ENCODE results near the gene ADISSP. TPM values are rescaled to one million over a fixed set of nuclear protein-coding genes. Genes with fewer than 3 reads are reported as not detected.

Gene ADISSP
- total and polyA plus RNA-seq, 9 of the 15 experiments (the other 6 are each of a cell fraction or from before 2014, with no cell fraction given), result 1.4 to 70.6 (median 23.4) TPM

DNA sequence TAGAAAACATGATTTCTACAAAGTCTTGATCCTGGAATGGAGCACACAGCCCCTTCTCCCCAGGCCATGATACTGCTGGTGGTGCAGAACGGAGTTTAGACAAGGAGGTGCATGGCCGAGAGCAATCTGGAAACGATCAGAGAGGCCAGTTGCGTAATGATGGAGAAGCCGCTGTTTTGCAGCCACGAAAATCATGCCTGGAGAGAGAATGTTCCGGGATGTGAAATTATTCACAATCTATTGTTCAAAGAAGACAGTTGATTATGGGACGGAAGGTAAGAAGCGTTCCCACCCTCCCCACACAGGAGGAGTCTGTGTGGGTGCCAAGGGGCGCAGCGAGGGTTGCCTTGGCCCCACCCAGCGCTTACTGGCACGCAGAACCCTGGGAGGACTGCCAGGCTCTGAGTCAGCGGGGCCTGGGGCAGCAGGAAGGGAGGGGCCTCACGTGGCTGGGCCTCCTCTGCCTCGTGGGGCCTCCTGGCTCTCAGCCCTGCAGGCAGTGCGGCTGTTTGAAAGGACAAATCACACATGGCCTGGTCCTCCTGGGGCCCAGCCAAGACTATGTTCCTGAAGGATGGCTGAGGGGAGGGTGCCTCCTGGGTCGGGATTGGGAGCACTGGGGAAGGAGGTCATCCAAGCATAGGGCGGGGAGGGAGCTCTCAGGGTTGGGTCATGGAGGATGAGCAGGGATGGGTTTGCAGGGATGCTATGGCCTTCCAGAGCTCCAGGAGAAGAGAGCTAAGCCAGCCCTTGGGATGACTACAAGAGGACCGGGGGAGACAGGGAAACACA is 44.1 kb upstream of the ADISSP start (continued):
- TF ChIP-seq, protein P1, sequence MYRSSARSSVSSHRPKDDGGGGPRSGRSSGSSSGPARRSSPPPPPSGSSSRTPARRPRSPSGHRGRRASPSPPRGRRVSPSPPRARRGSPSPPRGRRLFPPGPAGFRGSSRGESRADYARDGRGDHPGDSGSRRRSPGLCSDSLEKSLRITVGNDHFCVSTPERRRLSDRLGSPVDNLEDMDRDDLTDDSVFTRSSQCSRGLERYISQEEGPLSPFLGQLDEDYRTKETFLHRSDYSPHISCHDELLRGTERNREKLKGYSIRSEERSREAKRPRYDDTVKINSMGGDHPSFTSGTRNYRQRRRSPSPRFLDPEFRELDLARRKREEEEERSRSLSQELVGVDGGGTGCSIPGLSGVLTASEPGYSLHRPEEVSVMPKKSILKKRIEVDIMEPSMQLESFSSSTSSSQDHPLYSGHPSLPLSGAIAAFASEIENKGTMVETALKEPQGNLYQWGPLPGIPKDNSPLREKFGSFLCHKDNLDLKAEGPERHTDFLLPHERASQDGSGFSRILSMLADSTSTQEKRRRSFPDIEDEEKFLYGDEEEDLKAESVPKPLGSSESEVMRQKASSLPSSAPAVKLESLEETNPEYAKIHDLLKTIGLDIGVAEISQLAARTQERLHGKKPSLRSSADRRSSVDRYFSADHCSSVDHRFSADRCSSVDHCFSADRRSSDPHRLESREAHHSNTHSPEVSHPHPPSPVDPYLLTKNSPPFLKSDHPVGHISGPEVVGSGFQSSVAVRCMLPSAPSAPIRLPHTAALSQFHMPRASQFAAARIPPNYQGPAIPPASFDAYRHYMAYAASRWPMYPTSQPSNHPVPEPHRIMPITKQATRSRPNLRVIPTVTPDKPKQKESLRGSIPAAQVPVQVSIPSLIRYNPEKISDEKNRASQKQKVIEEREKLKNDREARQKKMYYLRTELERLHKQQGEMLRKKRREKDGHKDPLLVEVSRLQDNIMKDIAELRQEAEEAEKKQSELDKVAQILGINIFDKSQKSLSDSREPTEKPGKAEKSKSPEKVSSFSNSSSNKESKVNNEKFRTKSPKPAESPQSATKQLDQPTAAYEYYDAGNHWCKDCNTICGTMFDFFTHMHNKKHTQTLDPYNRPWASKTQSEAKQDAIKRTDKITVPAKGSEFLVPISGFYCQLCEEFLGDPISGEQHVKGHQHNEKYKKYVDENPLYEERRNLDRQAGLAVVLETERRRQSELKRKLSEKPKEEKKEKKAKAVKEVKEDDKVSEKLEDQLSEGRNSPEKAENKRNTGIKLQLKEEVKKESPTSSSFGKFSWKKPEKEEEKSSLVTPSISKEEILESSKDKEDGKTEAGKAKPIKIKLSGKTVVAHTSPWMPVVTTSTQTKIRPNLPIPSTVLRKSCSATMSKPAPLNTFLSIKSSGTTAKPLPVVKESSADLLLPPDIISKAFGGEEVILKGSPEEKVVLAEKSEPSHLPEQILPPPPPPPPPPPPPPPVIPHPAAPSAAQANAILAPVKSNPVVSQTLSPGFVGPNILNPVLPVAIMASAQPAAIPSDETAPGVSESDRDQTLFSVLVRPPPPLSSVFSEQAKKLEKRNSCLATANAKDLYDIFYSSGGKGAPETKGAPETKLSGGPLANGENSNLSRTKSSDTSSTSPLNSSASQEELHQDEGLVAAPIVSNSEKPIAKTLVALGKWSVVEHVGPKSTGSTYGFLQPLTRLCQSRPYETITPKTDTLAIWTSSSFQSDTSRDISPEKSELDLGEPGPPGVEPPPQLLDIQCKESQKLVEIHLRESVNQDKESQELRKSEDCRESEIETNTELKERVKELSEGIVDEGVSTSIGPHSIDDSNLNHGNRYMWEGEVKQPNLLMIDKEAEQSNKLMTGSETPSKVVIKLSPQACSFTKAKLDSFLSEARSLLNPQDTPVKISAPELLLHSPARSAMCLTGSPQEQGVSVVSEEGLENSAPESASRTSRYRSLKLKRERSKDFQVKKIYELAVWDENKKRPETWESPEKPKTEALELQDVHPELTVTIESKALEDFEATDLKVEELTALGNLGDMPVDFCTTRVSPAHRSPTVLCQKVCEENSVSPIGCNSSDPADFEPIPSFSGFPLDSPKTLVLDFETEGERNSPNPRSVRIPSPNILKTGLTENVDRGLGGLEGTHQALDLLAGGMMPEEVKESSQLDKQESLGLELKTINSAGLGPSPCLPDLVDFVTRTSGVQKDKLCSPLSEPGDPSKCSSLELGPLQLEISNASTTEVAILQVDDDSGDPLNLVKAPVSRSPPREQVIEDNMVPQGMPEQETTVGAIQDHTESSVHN (IDR thresholded peaks at IDR 0.05; ENCODE audit: borderline replicate concordance in 1 of 2, low read depth in 1 of 2), result no peak
- TF ChIP-seq, protein P2, sequence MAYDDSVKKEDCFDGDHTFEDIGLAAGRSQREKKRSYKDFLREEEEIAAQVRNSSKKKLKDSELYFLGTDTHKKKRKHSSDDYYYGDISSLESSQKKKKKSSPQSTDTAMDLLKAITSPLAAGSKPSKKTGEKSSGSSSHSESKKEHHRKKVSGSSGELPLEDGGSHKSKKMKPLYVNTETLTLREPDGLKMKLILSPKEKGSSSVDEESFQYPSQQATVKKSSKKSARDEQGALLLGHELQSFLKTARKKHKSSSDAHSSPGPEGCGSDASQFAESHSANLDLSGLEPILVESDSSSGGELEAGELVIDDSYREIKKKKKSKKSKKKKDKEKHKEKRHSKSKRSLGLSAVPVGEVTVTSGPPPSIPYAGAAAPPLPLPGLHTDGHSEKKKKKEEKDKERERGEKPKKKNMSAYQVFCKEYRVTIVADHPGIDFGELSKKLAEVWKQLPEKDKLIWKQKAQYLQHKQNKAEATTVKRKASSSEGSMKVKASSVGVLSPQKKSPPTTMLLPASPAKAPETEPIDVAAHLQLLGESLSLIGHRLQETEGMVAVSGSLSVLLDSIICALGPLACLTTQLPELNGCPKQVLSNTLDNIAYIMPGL (CRISPR knock-in tag; IDR thresholded peaks at IDR 0.05), result no peak
- TF ChIP-seq, protein P3, sequence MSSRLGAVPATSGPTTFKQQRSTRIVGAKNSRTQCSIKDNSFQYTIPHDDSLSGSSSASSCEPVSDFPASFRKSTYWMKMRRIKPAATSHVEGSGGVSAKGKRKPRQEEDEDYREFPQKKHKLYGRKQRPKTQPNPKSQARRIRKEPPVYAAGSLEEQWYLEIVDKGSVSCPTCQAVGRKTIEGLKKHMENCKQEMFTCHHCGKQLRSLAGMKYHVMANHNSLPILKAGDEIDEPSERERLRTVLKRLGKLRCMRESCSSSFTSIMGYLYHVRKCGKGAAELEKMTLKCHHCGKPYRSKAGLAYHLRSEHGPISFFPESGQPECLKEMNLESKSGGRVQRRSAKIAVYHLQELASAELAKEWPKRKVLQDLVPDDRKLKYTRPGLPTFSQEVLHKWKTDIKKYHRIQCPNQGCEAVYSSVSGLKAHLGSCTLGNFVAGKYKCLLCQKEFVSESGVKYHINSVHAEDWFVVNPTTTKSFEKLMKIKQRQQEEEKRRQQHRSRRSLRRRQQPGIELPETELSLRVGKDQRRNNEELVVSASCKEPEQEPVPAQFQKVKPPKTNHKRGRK (tag; IDR thresholded peaks at IDR 0.05), result no peak
- TF ChIP-seq FOSL1 (tag; conservative IDR thresholded peaks at IDR 0.05) (peak; percentile 84), HNRNPUL1 (IDR thresholded peaks at IDR 0.05; ENCODE audit: low read length) (no peak), KLF1 (tag; IDR thresholded peaks at IDR 0.05) (no peak)
- TF ChIP-seq, protein P4, sequence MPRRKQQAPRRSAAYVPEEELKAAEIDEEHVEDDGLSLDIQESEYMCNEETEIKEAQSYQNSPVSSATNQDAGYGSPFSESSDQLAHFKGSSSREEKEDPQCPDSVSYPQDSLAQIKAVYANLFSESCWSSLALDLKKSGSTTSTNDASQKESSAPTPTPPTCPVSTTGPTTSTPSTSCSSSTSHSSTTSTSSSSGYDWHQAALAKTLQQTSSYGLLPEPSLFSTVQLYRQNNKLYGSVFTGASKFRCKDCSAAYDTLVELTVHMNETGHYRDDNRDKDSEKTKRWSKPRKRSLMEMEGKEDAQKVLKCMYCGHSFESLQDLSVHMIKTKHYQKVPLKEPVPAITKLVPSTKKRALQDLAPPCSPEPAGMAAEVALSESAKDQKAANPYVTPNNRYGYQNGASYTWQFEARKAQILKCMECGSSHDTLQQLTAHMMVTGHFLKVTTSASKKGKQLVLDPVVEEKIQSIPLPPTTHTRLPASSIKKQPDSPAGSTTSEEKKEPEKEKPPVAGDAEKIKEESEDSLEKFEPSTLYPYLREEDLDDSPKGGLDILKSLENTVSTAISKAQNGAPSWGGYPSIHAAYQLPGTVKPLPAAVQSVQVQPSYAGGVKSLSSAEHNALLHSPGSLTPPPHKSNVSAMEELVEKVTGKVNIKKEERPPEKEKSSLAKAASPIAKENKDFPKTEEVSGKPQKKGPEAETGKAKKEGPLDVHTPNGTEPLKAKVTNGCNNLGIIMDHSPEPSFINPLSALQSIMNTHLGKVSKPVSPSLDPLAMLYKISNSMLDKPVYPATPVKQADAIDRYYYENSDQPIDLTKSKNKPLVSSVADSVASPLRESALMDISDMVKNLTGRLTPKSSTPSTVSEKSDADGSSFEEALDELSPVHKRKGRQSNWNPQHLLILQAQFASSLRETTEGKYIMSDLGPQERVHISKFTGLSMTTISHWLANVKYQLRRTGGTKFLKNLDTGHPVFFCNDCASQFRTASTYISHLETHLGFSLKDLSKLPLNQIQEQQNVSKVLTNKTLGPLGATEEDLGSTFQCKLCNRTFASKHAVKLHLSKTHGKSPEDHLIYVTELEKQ (CRISPR knock-in tag; IDR thresholded peaks at IDR 0.05), result no peak

Measured in K562 (cell line).